Measurements from ENCODE around the gene FBLN2.

FBLN2 gene

GRCh38 chr3:13666781-13667709, 118.1 kb downstream of the FBLN2 start:
- no peak overlapping the region for H3K4me3 ChIP-seq (ENCODE audit: low read depth, low read length)

GRCh38 chr3:13668136-13668535, 119.2 kb downstream of the FBLN2 start:
- H3K4me3 ChIP-seq (ENCODE audit: low read depth, low read length), result no peak overlapping the region
- DNase-seq (ENCODE audit: low read depth), result no peak

More at GRCh38 chr3:13666781-13667709, 118.1 kb downstream of the FBLN2 start:
- no peak for DNase-seq (ENCODE audit: low read depth)

GRCh38 chr3:13669457-13669856, 120.5 kb downstream of the FBLN2 start:
- DNase-seq (ENCODE audit: low read depth), result no peak
- no peak overlapping the region for H3K4me3 ChIP-seq (ENCODE audit: low read depth, low read length)

DNA sequence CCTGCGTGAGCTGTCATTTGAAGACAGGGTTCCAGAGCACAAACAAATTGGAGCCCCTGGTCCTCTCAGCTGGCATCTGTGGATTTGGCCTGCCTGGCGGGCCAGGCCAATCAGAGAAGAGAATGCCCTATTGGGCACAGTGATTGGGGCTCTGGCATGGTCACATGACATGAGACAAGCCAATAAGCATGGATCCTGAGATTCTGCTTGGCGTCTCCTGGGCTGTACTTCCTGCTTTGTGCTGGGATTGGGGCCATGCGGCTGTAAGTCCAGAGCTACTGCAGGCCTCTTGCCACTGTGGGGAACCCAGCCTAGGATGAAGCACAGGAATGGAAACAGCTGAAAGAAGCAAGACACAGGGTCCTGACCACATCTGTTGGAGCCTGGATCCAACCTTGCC, 121.4 kb downstream of the FBLN2 start:
- no peak for DNase-seq (ENCODE audit: low read depth)
- H3K4me3 ChIP-seq (ENCODE audit: low read depth, low read length), result no peak overlapping the region

- DNase-seq (ENCODE audit: low read depth), result no peak
- no peak overlapping the region for H3K4me3 ChIP-seq (ENCODE audit: low read depth, low read length)
Observed at GRCh38 chr3:13671482-13672233, 122.7 kb downstream of the FBLN2 start.

DNA sequence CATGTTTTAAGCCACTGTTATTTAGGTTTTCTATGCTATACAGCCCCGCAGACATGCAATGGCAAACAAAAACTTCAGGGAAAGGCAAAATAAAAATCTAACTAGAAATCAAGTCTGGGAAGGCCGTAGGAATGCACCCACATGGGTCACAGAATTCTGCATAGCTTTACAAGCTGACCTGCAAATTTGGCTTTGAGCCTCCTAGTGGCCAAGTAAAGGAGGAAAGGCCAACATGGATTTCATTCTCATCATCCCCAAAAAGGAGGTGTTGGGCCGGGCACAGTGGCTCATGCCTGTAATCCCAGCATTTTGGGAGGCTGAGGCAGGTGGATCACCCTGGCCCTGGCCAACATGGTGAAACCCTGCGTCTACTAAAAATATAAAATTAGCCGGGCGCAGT, 124.3 kb downstream of the FBLN2 start:
- no peak overlapping the region for H3K4me3 ChIP-seq (ENCODE audit: low read depth, low read length)
- DNase-seq (ENCODE audit: low read depth), result no peak

DNA sequence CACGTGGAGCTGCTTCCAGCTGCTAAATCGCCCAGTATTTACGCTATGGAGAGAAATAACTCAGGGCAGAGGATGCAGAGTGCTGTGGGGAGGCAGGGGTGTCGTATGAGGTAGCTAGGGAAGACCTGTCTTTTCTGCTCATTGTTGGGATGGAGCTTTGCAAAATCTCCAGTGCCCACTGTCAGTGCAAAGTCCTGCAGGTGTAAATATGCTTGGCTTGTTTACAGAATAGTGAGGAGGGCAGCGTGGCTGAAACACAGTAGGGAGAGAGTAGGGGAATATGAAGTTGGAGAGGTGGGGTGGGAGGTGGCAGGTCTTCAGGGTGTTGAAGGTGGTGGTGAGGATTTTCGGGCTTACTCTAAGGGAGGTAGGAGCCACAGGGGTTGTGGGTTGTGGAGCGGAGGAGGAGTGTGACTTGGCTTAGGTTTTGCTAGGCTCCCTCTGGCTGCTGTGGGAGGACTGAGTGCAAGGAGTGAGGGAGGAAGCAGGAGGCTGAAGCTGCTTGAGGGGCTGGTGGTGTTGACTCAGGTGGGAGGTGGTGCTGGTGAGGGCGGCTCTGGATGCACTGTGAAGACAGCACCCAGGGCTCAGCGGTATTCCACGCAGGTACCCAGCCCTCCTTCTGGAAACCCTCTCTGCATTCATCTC, 125.7 kb downstream of the FBLN2 start:
- no peak for DNase-seq (ENCODE audit: low read depth)
- no peak overlapping the region for H3K4me3 ChIP-seq (ENCODE audit: low read depth, low read length)

- DNase-seq (ENCODE audit: low read depth), result no peak
- no peak overlapping the region for H3K4me3 ChIP-seq (ENCODE audit: low read depth, low read length)
Observed at GRCh38 chr3:13676356-13677017, 127.6 kb downstream of the FBLN2 start.

GRCh38 chr3:13677272-13677671, 128.3 kb downstream of the FBLN2 start:
- H3K4me3 ChIP-seq (ENCODE audit: low read depth, low read length), result no peak overlapping the region
- no peak for DNase-seq (ENCODE audit: low read depth)

DNA sequence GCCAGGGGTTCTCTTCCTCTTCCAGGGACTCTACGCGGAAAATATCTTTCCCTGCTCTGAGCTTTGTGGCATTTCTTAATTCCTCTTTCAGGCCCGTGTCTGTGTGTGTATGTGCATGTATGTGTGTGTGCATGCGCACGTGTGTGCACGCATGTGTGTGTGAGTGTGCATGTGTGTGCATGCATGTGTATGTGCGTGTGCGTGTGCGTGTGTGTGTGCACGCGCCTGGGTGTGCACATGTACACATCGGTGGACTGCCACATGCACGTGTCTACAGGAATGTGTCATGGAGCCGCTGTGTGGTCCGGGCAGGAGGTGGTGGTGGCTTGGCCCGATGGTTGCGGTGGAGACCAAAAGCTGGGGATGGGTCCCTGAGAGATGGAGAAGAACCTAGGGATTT, 133.0 kb downstream of the FBLN2 start:
- no peak for DNase-seq (ENCODE audit: low read depth)

GRCh38 chr3:13682331-13683013, 133.5 kb downstream of the FBLN2 start:
- no peak for DNase-seq (ENCODE audit: low read depth)
- H3K4me3 ChIP-seq (ENCODE audit: low read depth, low read length), result no peak overlapping the region

More for the DNA sequence above, 133.0 kb downstream of the FBLN2 start:
- no peak overlapping the region for H3K4me3 ChIP-seq (ENCODE audit: low read depth, low read length)

- DNase-seq (ENCODE audit: low read depth), result no peak
- H3K4me3 ChIP-seq (ENCODE audit: low read depth, low read length), result no peak overlapping the region
Observed at GRCh38 chr3:13683288-13683687, 134.4 kb downstream of the FBLN2 start.

- DNase-seq (ENCODE audit: low read depth), result no peak
- no peak overlapping the region for H3K4me3 ChIP-seq (ENCODE audit: low read depth, low read length)
Observed at GRCh38 chr3:13683772-13684171, 134.8 kb downstream of the FBLN2 start.

- no peak for DNase-seq (ENCODE audit: low read depth)
Observed at GRCh38 chr3:13684350-13684749, 135.4 kb downstream of the FBLN2 start.

DNA sequence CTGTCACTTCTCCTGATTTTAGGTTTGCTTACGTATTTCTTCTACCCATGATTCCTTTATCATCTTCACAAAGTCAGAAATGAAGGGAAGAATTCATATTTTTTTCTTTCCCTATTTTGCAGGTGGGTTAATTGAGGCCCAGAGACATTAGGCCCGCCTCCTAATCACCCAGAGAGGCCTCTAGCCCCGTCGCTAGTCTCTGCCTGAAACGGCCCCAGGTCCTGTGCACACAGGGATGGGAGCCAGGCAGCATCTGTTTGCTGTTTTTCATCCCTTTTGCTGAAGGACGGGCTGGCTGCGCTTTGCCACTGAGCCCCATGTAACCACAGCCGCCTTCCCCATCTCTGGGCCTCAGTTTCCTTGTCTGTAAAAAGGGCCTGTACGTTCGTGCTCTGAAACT, 135.9 kb downstream of the FBLN2 start:
- DNase-seq (ENCODE audit: low read depth), result no peak
- H3K4me3 ChIP-seq (ENCODE audit: low read depth, low read length), result no peak overlapping the region

More at GRCh38 chr3:13684350-13684749, 135.4 kb downstream of the FBLN2 start:
- no peak overlapping the region for H3K4me3 ChIP-seq (ENCODE audit: low read depth, low read length)

GRCh38 chr3:13685721-13686120, 136.8 kb downstream of the FBLN2 start:
- H3K4me3 ChIP-seq (ENCODE audit: low read depth, low read length), result no peak overlapping the region
- DNase-seq (ENCODE audit: low read depth), result no peak

GRCh38 chr3:13686367-13687160, 137.6 kb downstream of the FBLN2 start:
- DNase-seq (ENCODE audit: low read depth), result no peak
- no peak overlapping the region for H3K4me3 ChIP-seq (ENCODE audit: low read depth, low read length)

GRCh38 chr3:13687517-13687943, 138.6 kb downstream of the FBLN2 start:
- H3K4me3 ChIP-seq (ENCODE audit: low read depth, low read length), result no peak overlapping the region
- DNase-seq (ENCODE audit: low read depth), result no peak

Measured in skeletal muscle cell (primary cell).